Mesothelial cell of epicardium (in vitro differentiated cells): ENCODE results near the gene EML3. TPM values are rescaled to one million over a fixed set of nuclear protein-coding genes. Genes with fewer than 3 reads are reported as not detected.
A peak's percentile ranks its signal among the peaks of the same experiment; 100 is the strongest.

Experiments used
- DNase-seq, 2 experiments: peaks; one replicate each; pipeline ENCODE4 v3.0.0; 2021; ENCODE audit warnings: low spot score in 2 of 2; ENCODE audit not compliant: unreplicated experiment in 2 of 2
- H3K27ac Mint-ChIP-seq: 2 replicates; pipeline ENCODE4 v1.8.0; 2021; ENCODE audit warnings: mixed read lengths
- H3K27me3 Mint-ChIP-seq: 2 replicates; pipeline ENCODE4 v1.8.0; 2021; ENCODE audit warnings: low read depth, mixed read lengths
- H3K36me3 Mint-ChIP-seq: 2 replicates; pipeline ENCODE4 v1.8.0; 2021; ENCODE audit warnings: mixed read lengths
- H3K4me1 Mint-ChIP-seq: 2 replicates; pipeline ENCODE4 v1.8.0; 2021; ENCODE audit warnings: mixed read lengths
- H3K4me3 Mint-ChIP-seq: 2 replicates; pipeline ENCODE4 v1.8.0; 2021; ENCODE audit warnings: mild to moderate bottlenecking, moderate library complexity, mixed read lengths
- H3K9me3 Mint-ChIP-seq: 2 replicates; pipeline ENCODE4 v1.8.0; 2021; ENCODE audit warnings: mixed read lengths
- CTCF ChIP-seq: fragments of 200-600 bp; sonication (generic); IDR thresholded peaks from one replicate; pipeline ENCODE4 v1.5.0; 2021; ENCODE audit warnings: antibody characterized with exemption; ENCODE audit not compliant: unreplicated experiment
- total RNA-seq: library from RNA; stranded (reverse); gene quantifications from 3 replicates; pipeline ENCODE4 v1.2.1, GENCODE V29; 2021

EML3 gene
- total RNA-seq, 1 donor from 2014 or later = 54.3 TPM

- H3K4me3 Mint-ChIP-seq = peak overlapping the region; percentile 54
- no peak for TF ChIP-seq CTCF
- no peaks in the 10 kb centered on the region for H3K27me3 Mint-ChIP-seq
- H3K9me3 Mint-ChIP-seq = no peaks in the 10 kb centered on the region
- no peak for DNase-seq
- H3K36me3 Mint-ChIP-seq = peaks cover 3% of the 10 kb centered on the region
- H3K4me1 Mint-ChIP-seq = peaks cover 21% of the 10 kb centered on the region
- H3K27ac Mint-ChIP-seq = peak overlapping the region; percentile 92
These were observed 1.7 kb upstream of the EML3 start for GRCh38 chr11:62614275-62614674.

GRCh38 chr11:62613291-62613778 is 760 bp upstream of the EML3 start:
- Mint-ChIP-seq H3K36me3 (peaks cover 4% of the 10 kb centered on the region), H3K4me1 (peaks cover 19% of the 10 kb centered on the region), H3K27me3 (no peaks in the 10 kb centered on the region), H3K27ac (peak overlapping the region; percentile 92), H3K9me3 (no peaks in the 10 kb centered on the region), H3K4me3 (peak overlapping the region; percentile 61)
- no peak for DNase-seq
- TF ChIP-seq CTCF = no peak

- Mint-ChIP-seq H3K4me1 (peaks cover 20% of the 10 kb centered on the region), H3K4me3 (peak overlapping the region; percentile 90), H3K27ac (peak overlapping the region; percentile 94), H3K27me3 (no peaks in the 10 kb centered on the region), H3K9me3 (no peaks in the 10 kb centered on the region), H3K36me3 (peaks cover 7% of the 10 kb centered on the region)
- DNase-seq = peak in 1 of 2 experiments; percentile 51
- no peak for TF ChIP-seq CTCF
These were observed 740 bp downstream of the EML3 start for GRCh38 chr11:62611705-62612365.

GRCh38 chr11:62610814-62611704 is 1.5 kb downstream of the EML3 start:
- no peak for TF ChIP-seq CTCF
- no peak for DNase-seq
- no peaks in the 10 kb centered on the region for H3K9me3 Mint-ChIP-seq
- peak overlapping the region; percentile 94 for H3K27ac Mint-ChIP-seq
- H3K36me3 Mint-ChIP-seq = peaks cover 6% of the 10 kb centered on the region
- H3K4me3 Mint-ChIP-seq = peak overlapping the region; percentile 90
- peaks cover 21% of the 10 kb centered on the region for H3K4me1 Mint-ChIP-seq
- H3K27me3 Mint-ChIP-seq = no peaks in the 10 kb centered on the region

- Mint-ChIP-seq H3K36me3 (peaks cover 6% of the 10 kb centered on the region), H3K4me1 (peaks cover 21% of the 10 kb centered on the region), H3K27ac (no peak overlapping the region), H3K27me3 (no peaks in the 10 kb centered on the region), H3K9me3 (no peaks in the 10 kb centered on the region), H3K4me3 (peak overlapping the region; percentile 33)
- no peak for DNase-seq
- TF ChIP-seq CTCF = no peak
These were observed 2.2 kb downstream of the EML3 start for GRCh38 chr11:62610403-62610802.
